GM21367 (cell line): ENCODE data around the gene GPR6.

ENCODE experiments used
- ATAC-seq: cut with Tn5 transposase; IDR thresholded peaks from one replicate; pipeline ENCODE4 v1.9.1; 2021; ENCODE audit not compliant: unreplicated experiment

GPR6 gene

DNA sequence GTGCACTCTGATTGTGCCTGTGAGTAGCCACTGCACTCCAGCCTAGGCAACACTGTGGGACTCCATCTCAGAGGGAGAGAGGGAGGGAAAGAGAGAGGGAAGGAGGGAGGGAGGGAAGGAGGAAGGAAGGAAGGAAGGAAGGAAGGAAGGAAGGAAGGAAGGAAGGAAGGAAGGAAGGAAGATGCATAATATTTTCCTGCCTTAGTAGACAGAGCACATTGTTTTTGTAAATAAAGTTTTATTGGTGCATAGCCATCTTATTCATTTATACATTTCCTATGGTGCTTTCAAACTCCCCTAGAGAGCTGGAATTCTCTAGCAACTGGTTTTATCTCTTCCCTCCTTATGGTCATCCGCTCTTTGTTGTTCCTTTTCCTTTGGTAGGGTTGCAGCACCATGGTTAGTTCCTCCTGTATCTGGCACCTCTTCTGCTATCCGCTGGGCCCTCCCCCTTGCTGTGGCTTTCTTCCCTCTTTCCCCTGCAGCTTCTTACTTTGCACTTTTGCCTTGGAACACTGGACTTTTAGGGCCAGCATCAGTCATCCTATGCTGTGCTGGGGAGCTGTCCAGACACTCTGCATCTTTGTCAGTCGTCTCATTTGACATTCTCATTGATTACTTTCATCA is 20.2 kb downstream of the GPR6 start:
- ATAC-seq = no peak

- no peak for ATAC-seq
These were observed 21.6 kb downstream of the GPR6 start for GRCh38 chr6:109999740-110000139.

DNA sequence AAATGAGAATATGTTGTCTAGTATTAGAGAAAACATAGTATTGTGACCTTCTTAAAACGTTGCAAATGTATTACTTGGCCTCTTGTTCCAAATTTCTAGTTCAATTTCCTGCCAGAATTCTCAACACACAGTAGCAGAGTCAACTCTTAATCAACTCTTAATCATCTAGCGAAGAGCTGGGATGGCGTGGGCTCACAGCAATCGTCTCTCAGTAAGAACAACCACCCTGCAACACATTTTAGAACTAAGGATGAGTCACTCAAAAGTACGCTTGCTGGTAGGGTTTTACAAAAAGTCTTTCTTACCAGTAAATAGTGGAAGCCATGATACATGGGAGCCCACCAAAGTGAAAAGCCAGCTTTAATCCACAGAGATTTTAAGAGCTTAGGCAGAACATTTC is 24.6 kb downstream of the GPR6 start:
- ATAC-seq = no peak

DNA sequence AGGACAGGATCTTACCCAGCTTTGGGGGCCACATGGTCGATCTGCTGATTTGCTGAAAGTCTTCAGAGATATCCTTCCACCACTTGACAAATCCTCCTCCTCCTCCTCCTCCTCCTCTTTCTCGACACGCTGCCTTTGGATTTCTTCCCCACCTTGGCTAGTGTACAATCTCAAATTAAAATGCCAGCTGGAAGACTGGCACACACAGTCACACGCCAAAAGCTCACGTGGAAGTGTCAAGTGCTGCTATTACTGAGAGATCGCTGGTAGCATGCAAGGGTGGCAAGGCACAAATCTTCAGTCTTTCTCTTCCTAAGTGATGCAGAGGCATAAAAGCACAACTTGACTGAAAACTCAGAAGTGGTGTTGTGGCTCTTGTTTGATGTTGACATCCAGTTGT is 35.3 kb downstream of the GPR6 start:
- ATAC-seq = no peak

GRCh38 chr6:110015206-110015605 is 37.1 kb downstream of the GPR6 start:
- ATAC-seq = no peak

GRCh38 chr6:110017306-110017705 is 39.2 kb downstream of the GPR6 start:
- no peak for ATAC-seq

- ATAC-seq = no peak
These were observed 39.8 kb downstream of the GPR6 start for GRCh38 chr6:110017946-110018345.

GRCh38 chr6:110018486-110018885 is 40.4 kb downstream of the GPR6 start:
- no peak for ATAC-seq

- ATAC-seq = no peak
These were observed 42.8 kb downstream of the GPR6 start for GRCh38 chr6:110020888-110021287.

DNA sequence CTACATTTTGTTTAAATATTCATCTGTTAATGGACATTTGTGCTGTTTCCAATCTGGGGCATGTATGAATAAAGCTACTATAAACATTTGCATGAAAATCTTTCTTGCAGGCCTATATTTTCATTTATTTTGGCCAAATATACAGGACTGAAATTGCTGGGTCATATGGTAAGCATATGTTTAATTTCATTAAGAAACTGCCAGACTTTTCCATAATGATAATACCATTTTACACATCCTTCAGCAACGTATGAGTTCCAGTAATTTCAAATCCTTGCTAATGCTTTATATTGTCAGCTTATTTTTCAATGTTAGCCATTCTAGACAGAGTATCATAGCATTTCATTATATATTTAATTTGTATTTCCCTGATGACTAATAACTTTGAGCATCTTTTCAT is 51.0 kb downstream of the GPR6 start:
- ATAC-seq = no peak
